Stimulated activated naive CD4-positive, alpha-beta T cell treated with Interleukin-2 at 50 U/mL for 16 hours (primary cell): ENCODE measurements around the gene CIB2.

ENCODE experiments used
- DNase-seq: peaks from one replicate; lab custom pipeline; 2025; lab: John Stamatoyannopoulos, UW

CIB2 gene

GRCh38 chr15:78083687-78084448, 47.4 kb downstream of the CIB2 start:
- no peak for DNase-seq

- DNase-seq, result no peak
Measured at GRCh38 chr15:78083186-78083585, 48.1 kb downstream of the CIB2 start.

GRCh38 chr15:78082743-78083110, 48.5 kb downstream of the CIB2 start:
- no peak for DNase-seq

- no peak for DNase-seq
Measured at GRCh38 chr15:78082106-78082742, 49.0 kb downstream of the CIB2 start.

- no peak for DNase-seq
Measured at GRCh38 chr15:78080088-78080460, 51.2 kb downstream of the CIB2 start.

GRCh38 chr15:78079298-78080087, 51.8 kb downstream of the CIB2 start:
- no peak for DNase-seq

GRCh38 chr15:78077871-78078210, 53.4 kb downstream of the CIB2 start:
- DNase-seq, result no peak

- peak; percentile 68 for DNase-seq
Measured at GRCh38 chr15:78077053-78077870, 54.0 kb downstream of the CIB2 start, which contains the start of gene TBC1D2B. Gene TBC1D2B, minus strand, starts transcription at chr15:78077711. Its CDS starts 59 bp downstream, at chr15:78077652.

GRCh38 chr15:78076231-78077052, 54.8 kb downstream of the CIB2 start:
- no peak for DNase-seq

GRCh38 chr15:78075490-78076230, 55.6 kb downstream of the CIB2 start:
- no peak for DNase-seq

GRCh38 chr15:78073046-78073787, 58.0 kb downstream of the CIB2 start:
- DNase-seq, result no peak

- DNase-seq, result no peak
Measured at GRCh38 chr15:78072080-78072892, 59.0 kb downstream of the CIB2 start.

GRCh38 chr15:78071383-78071782, 59.9 kb downstream of the CIB2 start:
- DNase-seq, result no peak

- peak; percentile 29 for DNase-seq
Measured at GRCh38 chr15:78070049-78070700, 61.1 kb downstream of the CIB2 start.

GRCh38 chr15:78069462-78070029, 61.7 kb downstream of the CIB2 start:
- DNase-seq, result no peak

- DNase-seq, result no peak
Measured at GRCh38 chr15:78069052-78069414, 62.2 kb downstream of the CIB2 start.

GRCh38 chr15:78067328-78068228, 63.7 kb downstream of the CIB2 start:
- DNase-seq, result no peak
